Endothelial cell of umbilical vein (primary cell): Measurements from ENCODE around the gene C1RL. TPM values are rescaled to one million over a fixed set of nuclear protein-coding genes. Genes with fewer than 3 reads are reported as not detected.

Experiments used
- BruUV-seq: library from RNA; stranded (reverse); fragments of 400-500 nt; replicated peaks from 2 replicates; lab custom pipeline; 2021; lab: Mats Ljungman, UMichigan
- CTCF ChIA-PET: fragments of 300-600, 350-600 bp; sonication (Branson Sonifier 250); formaldehyde crosslinking; loops from one replicate; lab custom pipeline; 2021; ENCODE audit warnings: antibody characterized with exemption, inconsistent platforms; lab: Charles Lee
- POLR2A ChIA-PET: fragments of 300-600, 350-600 bp; sonication (Branson Sonifier 250); formaldehyde crosslinking; loops from one replicate; lab custom pipeline; 2021; ENCODE audit warnings: antibody characterized with exemption, inconsistent platforms; lab: Charles Lee
- DNase-seq: peaks from one replicate; pipeline ENCODE4 v3.0.0-alpha.2; 2011; ENCODE audit warnings: low read depth, low spot score
- FAIRE-seq: peaks from 2 replicates; lab custom pipeline; 2011; peaks lifted over from hg19 to GRCh38; lab: Jason Lieb, UNC
- H2AFZ ChIP-seq: 2 replicates; pipeline ENCODE4 v1.6.0; 2012; ENCODE audit warnings: low read depth, low read length, control low read depth, inconsistent platforms
- H3K27ac ChIP-seq: 2 replicates; pipeline ENCODE4 v1.5.1; 2011; ENCODE audit warnings: low read depth, mild to moderate bottlenecking, control low read depth, low read length, moderate library complexity; ENCODE audit not compliant: insufficient read depth
- H3K27me3 ChIP-seq, 2 experiments: 2 replicates each; pipeline versions ENCODE4 v1.6.0 to v1.6.1; 2011; ENCODE audit warnings: low read length in 2 of 2, mixed read lengths in 1 of 2; ENCODE audit not compliant: control insufficient read depth in 2 of 2, insufficient read depth in 2 of 2
- H3K36me3 ChIP-seq, 2 experiments: 2 replicates in 1 of 2; 3 replicates in 1 of 2; pipeline ENCODE4 v1.5.1; 2011; ENCODE audit warnings: low read length in 2 of 2, mild to moderate bottlenecking in 1 of 2, moderate library complexity in 1 of 2; ENCODE audit not compliant: control insufficient read depth in 2 of 2, insufficient read depth in 2 of 2; ENCODE audit errors: extremely low read depth in 1 of 2
- H3K4me1 ChIP-seq: 3 replicates; pipeline ENCODE4 v1.5.1; 2011; ENCODE audit warnings: mild to moderate bottlenecking, low read length; ENCODE audit not compliant: control insufficient read depth, insufficient read depth; ENCODE audit errors: extremely low read depth
- H3K4me2 ChIP-seq: 2 replicates; pipeline ENCODE4 v1.6.1; 2011; ENCODE audit warnings: low read length, control low read depth, mixed read lengths; ENCODE audit not compliant: insufficient read depth
- H3K4me3 ChIP-seq, 3 experiments: fragments of 200-600 bp in 1 of 3; sonication (generic), shearing (Covaris generic) in 1 of 3; replicated peaks in 1 of 3; 2 replicates each; pipeline ENCODE4 v1.5.1; 2011 to 2016; ENCODE audit warnings: control low read depth in 3 of 3, low read length in 3 of 3, mild to moderate bottlenecking in 2 of 3, inconsistent platforms in 1 of 3, low read depth in 1 of 3, moderate library complexity in 1 of 3; ENCODE audit not compliant: insufficient read depth in 1 of 3
- H3K79me2 ChIP-seq: 2 replicates; pipeline ENCODE4 v1.6.0; 2012; ENCODE audit warnings: low read length, inconsistent platforms; ENCODE audit not compliant: control insufficient read depth, insufficient read depth
- H3K9ac ChIP-seq: replicated peaks from 2 replicates; pipeline ENCODE3; 2011; ENCODE audit warnings: low read length, control low read depth; ENCODE audit not compliant: insufficient read depth; ENCODE audit errors: extremely low read depth
- H3K9me1 ChIP-seq: replicated peaks from 3 replicates; pipeline ENCODE4 v1.6.0; 2011; ENCODE audit warnings: mild to moderate bottlenecking, low read length; ENCODE audit not compliant: control insufficient read depth, insufficient read depth; ENCODE audit errors: extremely low read depth
- H3K9me3 ChIP-seq: replicated peaks from 2 replicates; pipeline ENCODE4 v1.5.1; 2012; ENCODE audit warnings: low read length, inconsistent platforms; ENCODE audit not compliant: control insufficient read depth, insufficient read depth
- H4K20me1 ChIP-seq: replicated peaks from 2 replicates; pipeline ENCODE3; 2011; ENCODE audit warnings: mild to moderate bottlenecking, low read length; ENCODE audit not compliant: control insufficient read depth, insufficient read depth; ENCODE audit errors: extremely low read depth
- CTCF ChIP-seq, 2 donors: IDR thresholded peaks; 1 replicate in 1 of 2; 2 replicates in 1 of 2; pipeline ENCODE4 v1.5.1; 2011; ENCODE audit warnings: low read length in 2 of 2, mild to moderate bottlenecking in 2 of 2, moderate library complexity in 2 of 2, control low read depth in 1 of 2, inconsistent platforms in 1 of 2, low read depth in 1 of 2; ENCODE audit not compliant: insufficient read depth in 1 of 2; ENCODE audit errors: extremely low read depth in 1 of 2
- EZH2 ChIP-seq: IDR thresholded peaks from 2 replicates; pipeline ENCODE4 v1.6.1; 2012; ENCODE audit warnings: borderline replicate concordance, low read depth, mild to moderate bottlenecking, moderate library complexity, low read length, inconsistent platforms; ENCODE audit not compliant: severe bottlenecking
- FOS ChIP-seq: IDR thresholded peaks from 2 replicates; pipeline ENCODE4 v1.6.1; 2011; ENCODE audit warnings: mild to moderate bottlenecking, low read length, moderate library complexity, borderline replicate concordance; ENCODE audit not compliant: insufficient read depth
- JUN ChIP-seq: IDR thresholded peaks from 2 replicates; pipeline ENCODE4 v1.6.1; 2011; ENCODE audit warnings: borderline replicate concordance, low read depth; ENCODE audit not compliant: insufficient read length, insufficient read depth
- MAX ChIP-seq: IDR thresholded peaks from 2 replicates; pipeline ENCODE4 v1.6.1; 2011; ENCODE audit not compliant: insufficient read depth, insufficient read length
- MYC ChIP-seq: IDR thresholded peaks from one replicate; pipeline ENCODE4 v1.6.1; 2011; ENCODE audit warnings: mild to moderate bottlenecking, low read depth, low read length
- POLR2A ChIP-seq: IDR thresholded peaks from 2 replicates; pipeline ENCODE4 v1.6.1; 2012; ENCODE audit warnings: low read depth, mild to moderate bottlenecking, control low read depth, low read length
- POLR2AphosphoS5 ChIP-seq: IDR thresholded peaks from 2 replicates; pipeline ENCODE4 v1.6.1; 2012; ENCODE audit warnings: low read depth, mild to moderate bottlenecking, control low read depth, low read length, moderate library complexity; ENCODE audit not compliant: insufficient read depth
- dilution Hi-C: fragments of 300-500 bp; cut with MboI; formaldehyde crosslinking; loops from one replicate; pipeline ENCODE4 v1.15.0; 2019; ENCODE audit warnings: low sequenced_read_pairs; ENCODE audit not compliant: extremely low pct_ligation_motif_present
- intact Hi-C: fragments of 100-400 bp; cut with micrococcal nuclease; formaldehyde crosslinking; loops from one replicate; pipeline ENCODE4 v1.10.0; 2022
- polyA plus RNA-seq, 4 experiments: library from polyadenylated mRNA; depleted of rRNA in 3 of 4; stranded (reverse) in 3 of 4; unstranded in 1 of 4; fragments of >200 nt; gene quantifications; 2 replicates each; pipeline versions ENCODE4 v1.2.1 to v1.2.3, GENCODE V29; 2011 to 2012; ENCODE audit warnings: missing spikeins in 1 of 4
- total RNA-seq: library from RNA; stranded (reverse); gene quantifications from 2 replicates; pipeline ENCODE4 v1.2.3, GENCODE V29; 2021

C1RL gene
- total and polyA plus RNA-seq, 2 donors (not counting 3 experiments of a cell fraction or from before 2014, with no cell fraction given), result 20.9 to 25.0 TPM

- no TSS peak for BruUV-seq
- Histone ChIP-seq H4K20me1 (no peaks in the 10 kb centered on the region), H3K4me2 (no peak overlapping the region), H3K9me1 (no peaks in the 10 kb centered on the region), H3K27me3 (no peaks in the 10 kb centered on the region), H2AFZ (no peak overlapping the region), H3K4me1 (peaks cover 6% of the 10 kb centered on the region), H3K27ac (no peak overlapping the region), H3K79me2 (no peaks in the 10 kb centered on the region), H3K4me3 (no peak overlapping the region), H3K9me3 (no peaks in the 10 kb centered on the region), H3K9ac (no peak overlapping the region), H3K36me3 (no peaks in the 10 kb centered on the region)
- FAIRE-seq, result no peak
- intact Hi-C loops, result no loop called here
- TF ChIP-seq CTCF (IDR thresholded peaks at IDR 0.05; ENCODE audit: extremely low read depth in 1 of 2, insufficient read depth in 1 of 2, low read depth in 1 of 2, low read length in 2 of 2) (no peak), POLR2AphosphoS5 (no peak), FOS (no peak), MYC (no peak), JUN (no peak), POLR2A (no peak), MAX (no peak), EZH2 (no peak)
- ChIA-PET POLR2A (no interaction called here), CTCF (interaction anchor here (0.8 to 2.0 kb wide), 4 partner anchors 9 to 224 kb away, joined by 3 to 7 read pairs (median 3); partner anchors contain the start of gene C1RL)
- dilution Hi-C loops, result no loop called here
- DNase-seq, result no peak
Measured at GRCh38 chr12:7096006-7096932, 12.7 kb downstream of the C1RL start.
